D721Med (cell line): ENCODE measurements around the gene TUBB3.
"Not testable (repeated sequence)": the region's sequence is repeated elsewhere in the genome, so short reads cannot be mapped to it uniquely, and the experiment has no call there.

Source experiments
- DNase-seq: peaks from one replicate; pipeline ENCODE4 v3.0.0; 2011; ENCODE audit warnings: low spot score; ENCODE audit not compliant: insufficient read length
- FAIRE-seq: peaks from 2 replicates; lab custom pipeline; 2011; peaks lifted over from hg19 to GRCh38; lab: Jason Lieb, UNC
- TF ChIP-seq, protein P1 (sequence below): IDR thresholded peaks from 2 replicates; pipeline ENCODE4 v1.5.1; 2012; ENCODE audit warnings: mild to moderate bottlenecking, control low read depth; ENCODE audit not compliant: insufficient read depth; ENCODE audit errors: missing control alignments

Gene TUBB3

DNA sequence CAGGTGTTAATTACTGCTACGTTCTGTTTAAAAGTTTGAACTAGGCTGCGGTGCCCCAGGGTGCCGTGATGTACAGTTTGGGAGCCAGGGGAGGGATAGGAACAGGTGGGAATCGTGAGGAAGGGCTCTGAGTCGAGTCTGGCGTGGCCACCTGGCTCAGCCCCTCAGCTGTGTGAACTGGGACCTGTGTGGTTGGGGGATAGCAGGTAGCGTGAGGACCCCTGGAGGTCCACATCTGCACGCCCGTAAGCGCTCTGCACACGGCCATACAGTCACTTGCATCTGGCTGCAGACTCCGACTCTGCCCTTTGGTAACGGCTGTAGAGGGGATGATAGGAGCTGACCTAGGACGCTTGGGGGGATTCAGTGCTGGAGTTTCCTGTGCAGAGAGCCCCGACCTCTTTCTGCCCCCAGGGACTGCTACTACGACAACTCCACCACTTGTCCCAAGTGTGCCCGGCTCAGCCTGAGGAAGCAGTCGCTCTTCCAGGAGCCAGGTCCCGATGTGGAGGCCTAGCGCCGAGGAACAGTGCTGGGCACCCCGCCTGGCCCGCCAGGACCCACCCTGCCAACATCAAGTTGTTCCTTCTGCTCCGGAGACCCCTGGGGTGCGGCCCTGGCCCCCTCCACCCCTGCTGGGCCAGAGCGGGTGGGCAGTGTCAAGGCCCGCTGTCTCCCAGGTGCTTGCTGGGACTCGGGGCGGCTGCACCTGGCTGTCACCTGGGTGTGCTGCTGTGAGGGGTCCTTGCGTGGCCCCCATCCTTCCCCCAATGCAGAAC, 42.5 kb downstream of the TUBB3 start:
- FAIRE-seq (no peak), DNase-seq (no peak)
- TF ChIP-seq, protein P1, sequence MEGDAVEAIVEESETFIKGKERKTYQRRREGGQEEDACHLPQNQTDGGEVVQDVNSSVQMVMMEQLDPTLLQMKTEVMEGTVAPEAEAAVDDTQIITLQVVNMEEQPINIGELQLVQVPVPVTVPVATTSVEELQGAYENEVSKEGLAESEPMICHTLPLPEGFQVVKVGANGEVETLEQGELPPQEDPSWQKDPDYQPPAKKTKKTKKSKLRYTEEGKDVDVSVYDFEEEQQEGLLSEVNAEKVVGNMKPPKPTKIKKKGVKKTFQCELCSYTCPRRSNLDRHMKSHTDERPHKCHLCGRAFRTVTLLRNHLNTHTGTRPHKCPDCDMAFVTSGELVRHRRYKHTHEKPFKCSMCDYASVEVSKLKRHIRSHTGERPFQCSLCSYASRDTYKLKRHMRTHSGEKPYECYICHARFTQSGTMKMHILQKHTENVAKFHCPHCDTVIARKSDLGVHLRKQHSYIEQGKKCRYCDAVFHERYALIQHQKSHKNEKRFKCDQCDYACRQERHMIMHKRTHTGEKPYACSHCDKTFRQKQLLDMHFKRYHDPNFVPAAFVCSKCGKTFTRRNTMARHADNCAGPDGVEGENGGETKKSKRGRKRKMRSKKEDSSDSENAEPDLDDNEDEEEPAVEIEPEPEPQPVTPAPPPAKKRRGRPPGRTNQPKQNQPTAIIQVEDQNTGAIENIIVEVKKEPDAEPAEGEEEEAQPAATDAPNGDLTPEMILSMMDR: no peak

DNA sequence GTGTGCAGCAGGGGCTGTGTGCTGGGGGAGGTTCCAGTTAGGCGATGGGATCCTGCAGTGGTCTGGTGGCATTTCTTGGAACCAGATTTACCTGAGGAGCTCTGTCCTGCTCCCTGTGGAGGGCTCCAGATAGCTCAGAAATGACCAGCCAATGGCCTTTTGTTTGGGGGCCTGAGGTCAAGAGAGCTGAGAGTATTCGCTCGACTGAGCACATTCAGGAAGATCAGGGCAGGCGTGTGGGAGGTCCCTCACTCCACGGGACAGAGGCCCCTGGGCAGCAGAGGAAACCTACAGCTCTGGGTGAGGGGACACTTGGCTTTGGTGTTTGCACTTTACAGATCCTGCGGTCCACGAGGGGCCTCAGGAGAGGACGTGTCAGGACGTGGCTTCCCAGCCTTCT, 43.6 kb downstream of the TUBB3 start:
- TF ChIP-seq, protein P1: no peak
- FAIRE-seq (no peak), DNase-seq (no peak)

DNA sequence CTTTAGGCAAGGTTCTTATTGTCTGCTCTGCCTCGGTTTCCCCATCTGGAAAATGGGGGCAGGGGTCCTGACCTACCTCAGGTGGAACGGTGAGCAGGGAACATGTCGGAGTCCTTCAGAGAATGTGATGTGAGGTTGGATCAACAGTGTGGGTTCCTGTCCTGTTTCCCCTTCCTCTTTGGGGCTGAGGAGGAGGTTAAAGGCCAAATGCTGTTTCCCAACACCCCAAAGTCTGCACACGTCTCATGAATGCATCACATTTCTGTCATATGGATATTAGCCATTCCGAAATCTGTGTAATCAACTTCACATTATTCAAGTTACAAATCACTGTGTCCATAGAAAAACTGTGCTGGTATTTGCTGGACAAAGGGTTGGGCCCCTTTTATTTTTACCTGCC, 44.3 kb downstream of the TUBB3 start:
- not testable (repeated sequence) for DNase-seq, FAIRE-seq

DNA sequence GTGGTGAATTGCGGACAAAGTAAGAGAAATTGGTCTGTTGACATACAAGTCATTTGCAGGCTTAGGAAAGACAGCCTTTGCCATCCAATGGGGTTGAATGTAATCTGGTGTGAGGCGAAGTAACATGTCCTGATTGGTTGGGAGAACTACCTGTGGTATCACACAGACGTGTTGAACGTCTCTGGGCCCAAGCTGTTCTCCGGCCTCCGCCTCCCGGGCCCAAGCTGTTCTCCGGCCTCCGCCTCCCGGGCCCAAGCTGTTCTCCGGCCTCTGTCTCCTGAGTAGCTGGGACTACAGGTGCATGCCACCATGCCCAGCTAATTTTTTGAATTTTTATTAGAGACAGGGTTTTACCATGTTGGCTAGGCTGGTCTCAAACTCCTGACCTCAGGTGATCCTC, 44.9 kb downstream of the TUBB3 start:
- FAIRE-seq, DNase-seq: not testable (repeated sequence)

DNA sequence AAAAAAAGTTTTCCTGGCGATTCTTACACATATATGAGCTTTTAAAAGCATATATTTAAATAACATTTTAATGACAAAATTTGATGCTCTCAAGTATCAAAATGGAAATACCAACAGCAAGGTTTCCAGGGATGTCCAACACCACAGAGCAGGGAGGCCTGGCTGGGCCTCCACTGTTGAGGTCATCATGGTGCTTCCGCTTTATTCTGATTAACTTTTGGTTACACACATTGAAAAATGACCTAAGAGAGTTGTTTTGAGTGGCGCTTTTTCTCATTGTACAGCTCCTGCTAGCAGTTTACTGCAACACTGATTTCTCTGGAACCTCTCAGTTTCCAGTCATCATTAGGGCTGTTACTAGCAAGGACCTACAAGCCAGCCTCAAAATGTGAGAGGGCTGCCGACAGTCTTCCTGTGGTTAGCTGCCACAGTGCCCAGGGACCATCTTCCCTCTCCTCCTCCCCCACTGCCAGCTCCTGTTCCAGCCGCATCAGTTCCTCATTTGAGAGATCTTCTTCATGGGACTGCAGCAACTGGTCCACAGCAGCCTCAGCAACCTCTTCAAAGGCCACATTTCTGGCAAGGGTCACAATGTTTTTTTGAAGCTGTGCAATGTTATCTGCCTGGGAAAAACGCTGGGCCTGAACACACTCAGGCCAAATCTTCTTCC, 46.7 kb downstream of the TUBB3 start:
- FAIRE-seq (no peak), DNase-seq (no peak)
- TF ChIP-seq, protein P1: no peak

DNA sequence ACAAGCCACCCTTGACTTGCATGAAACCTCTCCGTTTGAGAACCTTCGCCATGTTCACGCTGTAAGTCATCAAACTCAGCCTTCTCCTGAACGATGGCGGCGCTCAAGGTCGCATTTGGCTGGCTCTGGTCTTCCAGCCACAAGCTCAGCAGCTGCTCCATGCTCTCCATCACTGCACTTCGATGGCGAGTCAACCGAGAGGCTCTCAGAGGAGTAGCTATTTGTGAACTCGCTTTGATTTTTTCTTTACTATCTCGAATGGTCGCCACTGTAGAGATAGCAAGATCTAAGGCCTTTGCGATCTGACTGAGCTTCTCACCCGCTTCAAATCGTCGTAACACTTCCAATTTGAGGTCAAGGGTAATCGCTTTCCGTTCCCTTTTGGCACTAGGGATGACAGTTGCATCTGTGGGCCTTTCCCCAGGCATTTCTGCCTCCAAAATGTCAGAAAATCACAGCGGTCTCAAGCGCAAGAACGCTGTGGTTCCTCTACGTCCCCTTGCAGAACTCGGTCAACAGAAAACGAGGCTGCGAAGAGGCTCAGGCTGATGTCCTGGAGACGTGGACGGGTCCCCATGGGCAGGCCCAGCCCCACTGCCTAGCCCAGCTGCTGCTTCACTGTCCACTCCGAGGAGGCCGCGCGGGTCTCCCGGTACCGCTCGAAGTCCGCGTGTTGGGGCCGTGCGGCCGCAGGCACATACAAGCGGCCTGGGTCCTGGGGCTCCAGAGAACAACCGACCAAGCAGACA, 48.5 kb downstream of the TUBB3 start:
- TF ChIP-seq, protein P1: no peak
- FAIRE-seq (no peak), DNase-seq (no peak)

DNA sequence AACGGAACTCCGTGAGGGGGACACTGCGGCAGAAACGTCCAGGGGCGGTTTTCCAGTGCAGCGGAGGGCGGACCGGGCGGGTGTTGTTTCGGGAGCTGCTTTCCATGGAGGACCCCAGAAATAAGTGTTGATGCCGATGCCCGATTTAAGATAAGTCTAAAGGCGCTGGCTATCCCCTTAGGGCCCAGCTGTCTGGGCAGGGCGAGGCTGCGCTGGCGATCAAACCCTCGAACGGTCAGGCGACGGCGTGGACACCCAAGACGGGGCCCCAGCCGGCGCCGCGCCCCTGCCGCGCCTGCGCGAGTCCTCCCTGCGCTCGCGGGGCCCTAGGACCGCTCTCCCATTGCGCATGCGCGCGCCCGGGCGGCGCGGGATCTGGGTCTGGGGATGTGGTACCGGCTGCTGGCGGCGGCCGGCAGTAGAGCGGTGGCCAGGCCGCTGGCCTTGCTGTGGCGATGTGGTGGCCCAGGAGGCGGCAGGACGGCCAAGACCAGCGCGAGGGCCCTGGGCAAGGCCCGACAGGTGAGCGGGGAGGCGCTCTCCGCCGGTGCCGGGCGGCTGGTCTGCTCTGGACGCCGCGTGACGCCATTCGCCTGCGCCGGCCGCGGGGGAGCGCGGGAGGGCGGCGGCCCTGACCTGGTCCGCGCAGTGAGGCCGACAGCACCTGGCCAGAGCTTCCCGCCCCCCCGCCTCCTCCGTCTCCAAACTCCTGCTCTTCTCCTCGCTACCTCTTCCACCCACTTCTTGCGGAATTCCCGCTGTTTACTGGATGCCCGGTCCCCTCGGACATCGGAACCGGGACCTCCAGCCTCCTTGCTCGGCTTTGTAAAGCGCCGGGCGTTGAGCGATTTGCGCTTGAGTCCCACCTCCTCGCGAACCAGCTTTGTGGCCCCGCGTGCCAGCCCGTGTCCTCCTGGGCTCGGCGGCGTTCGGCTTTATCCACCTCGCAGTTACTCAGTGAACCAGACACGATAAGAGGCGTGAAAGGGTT, 49.4 kb downstream of the TUBB3 start:
- TF ChIP-seq, protein P1: no peak
- DNase-seq (peak; percentile 91), FAIRE-seq (no peak)
